Kidney (tissue), 14 donors: ENCODE results near the gene AFF3. TPM values are rescaled to one million over a fixed set of nuclear protein-coding genes. Genes with fewer than 3 reads are reported as not detected.

Source experiments
- DNase-seq, 5 donors: peaks; one replicate each; pipeline ENCODE4 v3.0.0-alpha.2; 2013 to 2020
- FAIRE-seq: peaks from 2 replicates; lab custom pipeline; 2012; peaks lifted over from hg19 to GRCh38; lab: Jason Lieb, UNC
- H3K27ac ChIP-seq, 2 donors: one replicate each; pipeline ENCODE4 v1.7.0; 2013; ENCODE audit warnings: low read depth in 2 of 2, low read length in 2 of 2, inconsistent platforms in 1 of 2
- H3K27me3 ChIP-seq: one replicate; pipeline ENCODE4 v1.7.1; 2013; ENCODE audit warnings: low read length, inconsistent platforms; ENCODE audit not compliant: control insufficient read depth, insufficient read depth
- H3K36me3 ChIP-seq, 3 donors: one replicate each; pipeline versions ENCODE4 v1.7.0 to v1.7.1; 2013; ENCODE audit warnings: low read length in 3 of 3, control low read depth in 1 of 3, inconsistent platforms in 1 of 3; ENCODE audit not compliant: insufficient read depth in 3 of 3, control insufficient read depth in 2 of 3
- H3K4me1 ChIP-seq, 3 donors: one replicate each; pipeline versions ENCODE4 v1.7.0 to v1.7.1; 2013; ENCODE audit warnings: low read length in 3 of 3, inconsistent platforms in 1 of 3, low read depth in 1 of 3; ENCODE audit not compliant: control insufficient read depth in 2 of 3, insufficient read depth in 2 of 3
- H3K4me3 ChIP-seq, 3 donors: one replicate each; pipeline versions ENCODE4 v1.7.0 to v1.8.1; 2013; ENCODE audit warnings: low read length in 3 of 3, control low read depth in 1 of 3, inconsistent platforms in 1 of 3
- H3K9ac ChIP-seq, 3 donors: one replicate each; pipeline versions ENCODE4 v1.7.0 to v1.7.1; 2013; ENCODE audit warnings: low read length in 3 of 3, control low read depth in 1 of 3, inconsistent platforms in 1 of 3
- H3K9me3 ChIP-seq, 3 donors: one replicate each; pipeline versions ENCODE4 v1.7.0 to v1.7.1; 2013; ENCODE audit warnings: low read length in 3 of 3, control low read depth in 1 of 3, inconsistent platforms in 1 of 3; ENCODE audit not compliant: control insufficient read depth in 2 of 3, insufficient read depth in 1 of 3
- intact Hi-C: fragments of 100-400 bp; cut with DNase I; formaldehyde crosslinking; loops from one replicate; pipeline ENCODE4 v1.11.1; 2022
- polyA plus RNA-seq: library from polyadenylated mRNA; stranded (reverse); fragments of 350-450 nt; fragmentation: Illumina TruSeq; extraction: RNeasy Lipid Tissue Mini Kit (QIAGEN cat#74804); gene quantifications from one replicate; pipeline ENCODE4 v1.2.3, GENCODE V29; 2014; ENCODE audit warnings: low read depth, low replicate concordance; ENCODE audit not compliant: insufficient read depth
- total RNA-seq: library from RNA; stranded (reverse); fragmentation: NEBNext Ultra II Directional; extraction: Animal tissue kit (Norgen Biotek cat#: 25700); gene quantifications from one replicate; pipeline ENCODE4 v1.2.1, GENCODE V29; 2021
- TF ChIP-seq, protein P1 (sequence below): IDR thresholded peaks from 3 replicates; pipeline ENCODE4 v1.5.1; 2012; ENCODE audit warnings: mild to moderate bottlenecking, moderate library complexity, borderline replicate concordance; ENCODE audit not compliant: insufficient read depth; ENCODE audit errors: extremely low read depth
- donor health status: control.
- donor health status: control.
- donor health status: control.
- donor health status: control.
- donor health status: control.
- donor health status: DM: yes; HTN: yes; CAD: no.
- donor health status: Normal renal cell carcinoma (clear cell type).

The AFF3 gene
- total and polyA plus RNA-seq, 2 donors from 2014 or later = 0.65 to 11.0 TPM

- Histone ChIP-seq H3K9me3 (peaks cover 0 to 5% (median 0%) of the 10 kb centered on the region in 3 donors), H3K9ac (no peak overlapping the region), H3K36me3 (peaks cover 0 to 7% (median 0%) of the 10 kb centered on the region in 3 donors), H3K4me1 (no peaks in the 10 kb centered on the region), H3K4me3 (no peak overlapping the region), H3K27ac (no peak overlapping the region), H3K27me3 (no peaks in the 10 kb centered on the region)
- intact Hi-C loops = no loop called here
- TF ChIP-seq, protein P1, sequence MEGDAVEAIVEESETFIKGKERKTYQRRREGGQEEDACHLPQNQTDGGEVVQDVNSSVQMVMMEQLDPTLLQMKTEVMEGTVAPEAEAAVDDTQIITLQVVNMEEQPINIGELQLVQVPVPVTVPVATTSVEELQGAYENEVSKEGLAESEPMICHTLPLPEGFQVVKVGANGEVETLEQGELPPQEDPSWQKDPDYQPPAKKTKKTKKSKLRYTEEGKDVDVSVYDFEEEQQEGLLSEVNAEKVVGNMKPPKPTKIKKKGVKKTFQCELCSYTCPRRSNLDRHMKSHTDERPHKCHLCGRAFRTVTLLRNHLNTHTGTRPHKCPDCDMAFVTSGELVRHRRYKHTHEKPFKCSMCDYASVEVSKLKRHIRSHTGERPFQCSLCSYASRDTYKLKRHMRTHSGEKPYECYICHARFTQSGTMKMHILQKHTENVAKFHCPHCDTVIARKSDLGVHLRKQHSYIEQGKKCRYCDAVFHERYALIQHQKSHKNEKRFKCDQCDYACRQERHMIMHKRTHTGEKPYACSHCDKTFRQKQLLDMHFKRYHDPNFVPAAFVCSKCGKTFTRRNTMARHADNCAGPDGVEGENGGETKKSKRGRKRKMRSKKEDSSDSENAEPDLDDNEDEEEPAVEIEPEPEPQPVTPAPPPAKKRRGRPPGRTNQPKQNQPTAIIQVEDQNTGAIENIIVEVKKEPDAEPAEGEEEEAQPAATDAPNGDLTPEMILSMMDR = no peak
- DNase-seq = no peak
- FAIRE-seq = no peak
These were observed 125.6 kb downstream of the AFF3 start for GRCh38 chr2:100016756-100017155.

DNA sequence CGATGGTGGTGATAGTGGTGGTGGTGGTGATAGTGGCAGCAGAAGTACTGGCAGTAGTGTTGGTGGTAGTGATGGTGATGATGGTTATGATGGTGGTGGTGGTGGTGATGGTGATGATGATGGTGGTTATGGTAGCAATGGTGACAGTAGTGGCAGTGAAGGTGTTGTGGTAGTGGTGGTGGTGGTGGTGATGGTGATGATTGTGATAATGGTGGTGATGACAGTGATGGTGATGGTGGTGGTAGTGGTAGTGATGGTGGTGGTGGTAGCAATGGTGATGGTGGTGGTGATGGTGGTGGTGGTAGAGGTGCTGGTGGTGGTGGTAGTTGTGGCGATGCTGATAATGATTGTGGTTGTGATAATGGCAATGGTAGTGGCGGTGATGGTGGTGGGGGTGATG lies 126.5 kb downstream of the AFF3 start:
- FAIRE-seq = no peak
- TF ChIP-seq, protein P1 = no peak
- H3K27ac ChIP-seq = no peak overlapping the region

DNA sequence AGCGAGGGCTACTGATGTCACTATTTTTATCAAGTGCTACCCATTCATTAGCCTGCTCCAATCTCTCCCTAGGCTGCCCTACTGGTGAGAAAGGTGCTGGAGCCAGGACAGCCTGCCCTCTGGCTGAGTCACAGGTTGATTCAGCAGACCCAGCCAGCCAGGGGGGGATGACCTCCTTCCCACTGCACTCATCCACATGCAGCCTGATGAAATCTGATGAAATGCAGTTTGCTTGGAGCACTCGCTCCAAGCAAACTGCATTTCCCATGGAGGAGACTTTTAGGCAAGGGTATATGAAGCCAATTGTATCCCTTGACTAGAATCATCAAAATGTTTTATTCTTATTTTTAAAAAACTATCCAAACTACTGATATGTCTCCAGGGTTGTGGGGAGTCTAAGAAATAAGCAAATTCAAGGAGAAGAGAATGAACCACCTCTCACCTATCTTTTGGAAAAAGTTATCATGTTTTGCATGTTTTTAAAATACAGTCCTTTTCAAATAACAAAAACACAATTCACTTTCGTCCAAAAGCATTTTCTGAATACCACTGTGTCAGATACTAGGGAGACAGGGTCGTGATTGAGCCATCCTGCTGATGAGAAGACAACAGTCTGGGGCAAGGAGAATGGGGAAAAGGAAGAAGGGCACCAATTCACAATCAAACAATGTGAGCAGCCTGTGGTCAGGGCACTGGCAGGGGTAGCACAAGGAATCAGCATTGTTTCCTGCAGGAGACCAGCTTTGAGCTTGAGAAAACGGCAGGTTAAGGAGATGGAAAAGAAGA lies 128.3 kb downstream of the AFF3 start:
- H3K4me1 ChIP-seq = no peaks in the 10 kb centered on the region
- intact Hi-C loops = no loop called here
- FAIRE-seq = no peak

More for the DNA sequence above, 126.5 kb downstream of the AFF3 start:
- Histone ChIP-seq H3K36me3 (peaks cover 0 to 7% (median 0%) of the 10 kb centered on the region in 3 donors), H3K9ac (no peak overlapping the region), H3K27me3 (no peaks in the 10 kb centered on the region), H3K4me3 (peak overlapping the region in 1 of 3 donors; percentile 19), H3K9me3 (peaks cover 0 to 5% (median 0%) of the 10 kb centered on the region in 3 donors), H3K4me1 (no peaks in the 10 kb centered on the region)
- DNase-seq = no peak
- intact Hi-C loops = no loop called here

More for the DNA sequence above, 128.3 kb downstream of the AFF3 start:
- H3K27ac ChIP-seq = no peak overlapping the region
- peaks cover 0 to 7% (median 0%) of the 10 kb centered on the region in 3 donors for H3K36me3 ChIP-seq
- TF ChIP-seq, protein P1 = no peak
- no peak overlapping the region for H3K4me3 ChIP-seq
- peak in 1 of 5 donors; percentile 82 for DNase-seq
- peaks cover 0 to 5% (median 0%) of the 10 kb centered on the region in 3 donors for H3K9me3 ChIP-seq
- H3K9ac ChIP-seq = no peak overlapping the region
- no peaks in the 10 kb centered on the region for H3K27me3 ChIP-seq
